ENCODE measurements around the gene CFAP90. TPM values are rescaled to one million over a fixed set of nuclear protein-coding genes. Genes with fewer than 3 reads are reported as not detected.
A peak's percentile ranks its signal among the peaks of the same experiment; 100 is the strongest.

The CFAP90 gene
- total and polyA plus RNA-seq, 4 experiments from 2014 or later: not detected

GRCh38 chr5:7857361-7857760, 6.4 kb upstream of the CFAP90 start:
- no peaks in the 10 kb centered on the region for H3K9me3 Mint-ChIP-seq
- Histone ChIP-seq H3K4me3 (ENCODE audit: low read length in 2 of 2) (no peak overlapping the region), H3K36me3 (ENCODE audit: insufficient read depth, low read length) (peaks cover 8% of the 10 kb centered on the region), H3K4me1 (ENCODE audit: insufficient read depth, low read length) (peaks cover 20% of the 10 kb centered on the region), H3K27ac (ENCODE audit: low read depth, low read length) (no peak overlapping the region), H3K27me3 (ENCODE audit: insufficient read depth, low read length) (no peaks in the 10 kb centered on the region), H3K9me3 (ENCODE audit: control insufficient read depth in 1 of 2, low read length in 2 of 2) (no peaks in the 10 kb centered on the region)
- no peak for DNase-seq
- no peaks in the 10 kb centered on the region for H3K27me3 Mint-ChIP-seq
- POLR2A ChIA-PET (ENCODE audit: partially characterized antibody): interaction anchor here (2.2 to 2.3 kb wide), 2 partner anchors 11 to 15 kb away, joined by 13 to 30 read pairs; partner anchors contain the start of genes FASTKD3 and MTRR
- peaks cover 16 to 28% of the 10 kb centered on the region in 2 donors for H3K36me3 Mint-ChIP-seq
- peak overlapping the region in 2 of 8 donors; percentile 9 to 32 for H3K4me3 Mint-ChIP-seq
- CTCF ChIA-PET (ENCODE audit: partially characterized antibody): interaction anchor here (1.2 to 6.6 kb wide), 10 partner anchors 9 to 1089 kb away, joined by 3 to 45 read pairs (median 6); partner anchors contain the start of genes FASTKD3 and MTRR
- H3K4me1 Mint-ChIP-seq: peaks cover 16 to 28% (median 22%) of the 10 kb centered on the region in 4 donors
- H3K27ac Mint-ChIP-seq: peak overlapping the region in 4 of 7 donors; percentile 6 to 61 (median 46)
- intact Hi-C loops (cut with micrococcal nuclease): loop anchor here (5.0 kb wide), 1 partner anchor 1075 kb away; no protein-coding TSS in a partner anchor

- Mint-ChIP-seq H3K27ac (no peak overlapping the region), H3K27me3 (no peaks in the 10 kb centered on the region), H3K4me1 (peaks cover 21 to 33% (median 27%) of the 10 kb centered on the region in 4 donors), H3K4me3 (no peak overlapping the region), H3K9me3 (no peaks in the 10 kb centered on the region), H3K36me3 (peaks cover 15 to 26% of the 10 kb centered on the region in 2 donors)
- ChIA-PET CTCF (ENCODE audit: partially characterized antibody) (interaction anchor here (0.9 to 6.6 kb wide), 10 partner anchors 9 to 1088 kb away, joined by 3 to 45 read pairs (median 6); partner anchors contain the start of genes FASTKD3 and MTRR), POLR2A (ENCODE audit: partially characterized antibody) (interaction anchor here (2.2 to 2.3 kb wide), 2 partner anchors 12 to 16 kb away, joined by 13 to 30 read pairs; partner anchors contain the start of genes FASTKD3 and MTRR)
- Histone ChIP-seq H3K36me3 (ENCODE audit: insufficient read depth, low read length) (peaks cover 5% of the 10 kb centered on the region), H3K4me3 (ENCODE audit: low read length in 2 of 2) (no peak overlapping the region), H3K4me1 (ENCODE audit: insufficient read depth, low read length) (peaks cover 24% of the 10 kb centered on the region), H3K27ac (ENCODE audit: low read depth, low read length) (no peak overlapping the region), H3K9me3 (ENCODE audit: control insufficient read depth in 1 of 2, low read length in 2 of 2) (no peaks in the 10 kb centered on the region), H3K27me3 (ENCODE audit: insufficient read depth, low read length) (no peaks in the 10 kb centered on the region)
- DNase-seq: peak in 4 of 5 donors; percentile 36 to 46 (median 42)
- intact Hi-C loops (cut with micrococcal nuclease): loop anchor here (5.0 kb wide), 1 partner anchor 1075 kb away; no protein-coding TSS in a partner anchor
Observed at GRCh38 chr5:7856855-7857254, 5.9 kb upstream of the CFAP90 start.

GRCh38 chr5:7855611-7856010, 4.7 kb upstream of the CFAP90 start:
- H3K4me3 Mint-ChIP-seq: no peak overlapping the region
- POLR2A ChIA-PET (ENCODE audit: partially characterized antibody): no interaction called here
- peaks cover 10 to 17% of the 10 kb centered on the region in 2 donors for H3K36me3 Mint-ChIP-seq
- CTCF ChIA-PET (ENCODE audit: partially characterized antibody): interaction anchor here (0.7 to 6.6 kb wide), 5 partner anchors 10 to 594 kb away, joined by 3 to 45 read pairs (median 12); partner anchors contain the start of genes FASTKD3 and MTRR
- no peaks in the 10 kb centered on the region for H3K27me3 Mint-ChIP-seq
- no peaks in the 10 kb centered on the region for H3K9me3 Mint-ChIP-seq
- Histone ChIP-seq H3K27ac (ENCODE audit: low read depth, low read length) (no peak overlapping the region), H3K27me3 (ENCODE audit: insufficient read depth, low read length) (no peaks in the 10 kb centered on the region), H3K36me3 (ENCODE audit: insufficient read depth, low read length) (no peaks in the 10 kb centered on the region), H3K4me1 (ENCODE audit: insufficient read depth, low read length) (peaks cover 34% of the 10 kb centered on the region), H3K9me3 (ENCODE audit: control insufficient read depth in 1 of 2, low read length in 2 of 2) (no peaks in the 10 kb centered on the region), H3K4me3 (ENCODE audit: low read length in 2 of 2) (no peak overlapping the region)
- intact Hi-C loops (cut with micrococcal nuclease): loop anchor here (5.0 kb wide), 1 partner anchor 1073 kb away; no protein-coding TSS in a partner anchor
- H3K4me1 Mint-ChIP-seq: peaks cover 27 to 41% (median 34%) of the 10 kb centered on the region in 4 donors
- no peak for DNase-seq
- no peak overlapping the region for H3K27ac Mint-ChIP-seq

GRCh38 chr5:7852988-7853387, 2.1 kb upstream of the CFAP90 start:
- Mint-ChIP-seq H3K4me3 (peak overlapping the region in 1 of 8 donors; percentile 32), H3K4me1 (peaks cover 20 to 39% (median 30%) of the 10 kb centered on the region in 4 donors), H3K27ac (peak overlapping the region in 1 of 7 donors; percentile 69), H3K9me3 (no peaks in the 10 kb centered on the region), H3K36me3 (peaks cover 0 to 1% of the 10 kb centered on the region in 2 donors), H3K27me3 (peaks cover 6 to 15% of the 10 kb centered on the region in 2 donors)
- Histone ChIP-seq H3K36me3 (ENCODE audit: insufficient read depth, low read length) (no peaks in the 10 kb centered on the region), H3K4me3 (ENCODE audit: low read length in 2 of 2) (no peak overlapping the region), H3K27ac (ENCODE audit: low read depth, low read length) (no peak overlapping the region), H3K4me1 (ENCODE audit: insufficient read depth, low read length) (peaks cover 35% of the 10 kb centered on the region), H3K9me3 (ENCODE audit: control insufficient read depth in 1 of 2, low read length in 2 of 2) (no peaks in the 10 kb centered on the region), H3K27me3 (ENCODE audit: insufficient read depth, low read length) (peaks cover 10% of the 10 kb centered on the region)
- DNase-seq: no peak
- POLR2A ChIA-PET (ENCODE audit: partially characterized antibody): interaction anchor here (0.7 kb wide), 1 partner anchor 16 kb away, joined by 3 read pairs; the partner anchor contains the start of genes FASTKD3 and MTRR
- CTCF ChIA-PET (ENCODE audit: partially characterized antibody): interaction anchor here (3.0 kb wide), 1 partner anchor 21 kb away, joined by 12 read pairs; no protein-coding TSS in a partner anchor
- intact Hi-C loops (cut with micrococcal nuclease): no loop called here

GRCh38 chr5:7852542-7852941, 1.6 kb upstream of the CFAP90 start:
- POLR2A ChIA-PET (ENCODE audit: partially characterized antibody): interaction anchor here (0.7 kb wide), 1 partner anchor 16 kb away, joined by 3 read pairs; the partner anchor contains the start of genes FASTKD3 and MTRR
- intact Hi-C loops (cut with micrococcal nuclease): no loop called here

GRCh38 chr5:7851617-7852289, 820 bp upstream of the CFAP90 start:
- no peak for DNase-seq
- peaks cover 15% of the 10 kb centered on the region for H3K27me3 ChIP-seq (ENCODE audit: insufficient read depth, low read length)
- peak overlapping the region; percentile 39 to 89 (median 74) for H3K4me3 Mint-ChIP-seq
- H3K4me1 Mint-ChIP-seq: peaks cover 15 to 32% (median 23%) of the 10 kb centered on the region in 4 donors
- H3K27ac ChIP-seq (ENCODE audit: low read depth, low read length): no peak overlapping the region
- H3K4me3 ChIP-seq (ENCODE audit: low read length in 2 of 2): no peak overlapping the region
- no peaks in the 10 kb centered on the region for H3K9me3 Mint-ChIP-seq
- no peaks in the 10 kb centered on the region for H3K9me3 ChIP-seq (ENCODE audit: control insufficient read depth in 1 of 2, low read length in 2 of 2)
- intact Hi-C loops (cut with micrococcal nuclease): no loop called here
- CTCF ChIA-PET (ENCODE audit: partially characterized antibody): interaction anchor here (1.2 to 3.0 kb wide), 4 partner anchors 8 to 35 kb away, joined by 4 to 15 read pairs (median 12); no protein-coding TSS in a partner anchor
- POLR2A ChIA-PET (ENCODE audit: partially characterized antibody): interaction anchor here (2.8 kb wide), 1 partner anchor 18 kb away, joined by 19 read pairs; the partner anchor contains the start of genes FASTKD3 and MTRR
- peaks cover 12 to 15% of the 10 kb centered on the region in 2 donors for H3K27me3 Mint-ChIP-seq
- no peaks in the 10 kb centered on the region for H3K36me3 ChIP-seq (ENCODE audit: insufficient read depth, low read length)
- no peaks in the 10 kb centered on the region for H3K36me3 Mint-ChIP-seq
- H3K27ac Mint-ChIP-seq: peak overlapping the region in 5 of 7 donors; percentile 5 to 31 (median 14)
- peaks cover 26% of the 10 kb centered on the region for H3K4me1 ChIP-seq (ENCODE audit: insufficient read depth, low read length)

More at GRCh38 chr5:7852542-7852941, 1.6 kb upstream of the CFAP90 start:
- no peaks in the 10 kb centered on the region for H3K36me3 Mint-ChIP-seq
- Histone ChIP-seq H3K36me3 (ENCODE audit: insufficient read depth, low read length) (no peaks in the 10 kb centered on the region), H3K27me3 (ENCODE audit: insufficient read depth, low read length) (peaks cover 14% of the 10 kb centered on the region), H3K27ac (ENCODE audit: low read depth, low read length) (no peak overlapping the region), H3K4me1 (ENCODE audit: insufficient read depth, low read length) (peaks cover 31% of the 10 kb centered on the region), H3K4me3 (ENCODE audit: low read length in 2 of 2) (no peak overlapping the region), H3K9me3 (ENCODE audit: control insufficient read depth in 1 of 2, low read length in 2 of 2) (no peaks in the 10 kb centered on the region)
- peak overlapping the region in 3 of 7 donors; percentile 30 to 81 (median 36) for H3K27ac Mint-ChIP-seq
- H3K4me1 Mint-ChIP-seq: peaks cover 16 to 34% (median 25%) of the 10 kb centered on the region in 4 donors
- peaks cover 6 to 15% of the 10 kb centered on the region in 2 donors for H3K27me3 Mint-ChIP-seq
- CTCF ChIA-PET (ENCODE audit: partially characterized antibody): interaction anchor here (2.8 to 3.0 kb wide), 2 partner anchors 21 to 36 kb away, joined by 11 to 12 read pairs; no protein-coding TSS in a partner anchor
- DNase-seq: no peak
- H3K9me3 Mint-ChIP-seq: no peaks in the 10 kb centered on the region
- peak overlapping the region in 5 of 8 donors; percentile 6 to 89 (median 66) for H3K4me3 Mint-ChIP-seq
